LHCN-M2 (cell line): Measurements from ENCODE around the gene TGM4. TPM values are rescaled to one million over a fixed set of nuclear protein-coding genes. Genes with fewer than 3 reads are reported as not detected.
"Not testable (repeated sequence)": the region's sequence is repeated elsewhere in the genome, so short reads cannot be mapped to it uniquely, and the experiment has no call there.

ENCODE experiments used
- DNase-seq: peaks from one replicate; pipeline ENCODE4 v3.0.0-alpha.2; 2012; ENCODE audit warnings: low read depth
- total RNA-seq: library from RNA; depleted of rRNA; stranded (reverse); fragments of >200 nt; gene quantifications from 2 replicates; pipeline ENCODE4 v1.2.3, GENCODE V29; 2014

Gene TGM4
- total RNA-seq, 1 experiment from 2014 or later = 0.06 TPM

DNA sequence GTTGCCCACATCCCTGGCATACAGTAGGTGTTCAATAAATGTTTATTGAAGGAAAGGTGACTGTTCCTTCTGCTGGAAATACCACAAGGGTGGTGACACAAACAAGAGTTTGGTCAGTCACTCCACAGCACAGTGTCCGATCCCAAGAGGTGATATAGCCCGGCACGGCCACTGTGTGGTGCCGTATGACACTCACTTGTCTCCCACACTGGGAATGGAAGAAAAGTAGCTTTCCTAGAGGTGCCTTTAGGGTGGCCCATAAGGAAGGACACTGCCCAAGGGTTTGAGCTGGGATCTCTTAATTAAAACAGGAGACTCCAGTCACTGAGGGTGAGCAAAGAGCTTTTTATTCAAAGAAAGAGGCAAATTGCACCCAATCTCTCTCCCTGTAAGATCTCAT lies 40.5 kb downstream of the TGM4 start:
- no peak for DNase-seq

DNA sequence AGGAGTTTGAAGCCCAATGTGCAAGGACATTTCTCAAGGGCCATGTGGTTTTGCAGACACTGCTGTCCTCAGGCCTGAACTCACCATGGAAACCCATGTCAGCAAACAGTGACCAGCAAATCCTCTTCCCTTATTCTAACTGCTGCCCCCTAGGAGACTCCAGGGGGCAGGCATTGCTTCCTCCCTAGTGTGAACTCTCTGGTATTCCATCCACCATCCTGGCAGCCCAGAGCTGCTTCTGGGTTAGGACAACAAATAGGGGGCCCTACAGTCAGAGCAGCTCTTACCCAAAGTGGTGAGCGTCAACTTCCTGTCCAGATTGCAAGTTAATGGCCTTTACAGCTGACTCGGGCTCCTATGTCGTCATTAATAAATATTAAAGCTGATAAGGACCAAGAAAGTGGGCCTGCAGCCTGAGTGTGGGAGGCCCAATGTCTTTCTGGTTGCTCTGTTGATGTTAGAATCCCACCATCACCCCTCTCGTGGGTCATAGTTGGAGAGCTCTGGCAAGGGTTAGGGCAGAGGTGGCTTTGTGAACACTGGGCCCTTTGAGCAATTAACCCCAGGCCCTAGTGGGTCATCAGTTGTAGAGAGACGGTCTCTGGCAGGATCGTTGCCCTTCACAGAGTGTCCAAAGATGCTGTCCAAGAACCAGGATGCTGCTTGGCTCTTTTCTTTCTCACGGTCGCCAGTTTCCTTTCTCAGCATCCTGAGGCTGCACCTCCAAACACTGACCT lies 41.5 kb downstream of the TGM4 start:
- DNase-seq = peak; percentile 58

DNA sequence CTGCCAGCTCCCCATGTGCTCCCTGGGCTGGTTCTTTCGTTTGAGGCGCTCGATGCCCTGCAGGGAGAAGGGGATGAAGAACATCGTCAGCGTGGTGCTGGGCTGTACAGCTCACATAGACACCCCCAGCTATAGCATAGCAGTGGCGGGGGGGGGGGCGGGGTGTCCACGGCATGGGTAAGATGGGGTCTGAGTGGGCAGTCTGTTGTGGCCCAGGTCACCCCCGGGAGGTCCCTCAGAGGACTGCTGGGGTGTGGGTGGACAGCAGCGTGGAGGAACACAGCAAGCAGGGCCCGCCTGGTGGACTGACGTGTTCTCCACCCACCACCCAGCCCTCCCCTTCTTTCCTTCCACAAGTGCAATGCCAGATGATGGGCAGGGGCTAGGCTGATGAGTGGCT lies 43.7 kb downstream of the TGM4 start:
- no peak for DNase-seq

DNA sequence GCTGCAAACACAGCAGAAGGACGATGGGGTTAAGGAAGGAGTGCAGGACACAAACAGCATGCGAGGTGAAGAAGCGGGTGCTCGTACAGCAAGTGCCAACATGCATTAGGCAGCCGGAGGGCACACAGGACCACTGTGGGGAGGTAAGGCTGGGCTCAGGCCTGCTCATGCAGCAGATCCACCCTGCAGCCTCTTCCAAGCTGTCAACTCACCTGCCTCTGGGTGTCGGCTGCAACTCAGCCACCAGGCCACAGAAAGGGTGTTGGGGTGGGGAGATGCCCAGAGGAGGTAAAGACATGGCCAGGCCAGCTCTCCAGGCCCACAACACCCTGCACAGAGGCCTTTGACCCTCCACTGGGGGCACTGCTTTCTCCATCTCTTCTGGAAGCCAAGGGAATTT lies 44.2 kb downstream of the TGM4 start:
- DNase-seq = no peak

DNA sequence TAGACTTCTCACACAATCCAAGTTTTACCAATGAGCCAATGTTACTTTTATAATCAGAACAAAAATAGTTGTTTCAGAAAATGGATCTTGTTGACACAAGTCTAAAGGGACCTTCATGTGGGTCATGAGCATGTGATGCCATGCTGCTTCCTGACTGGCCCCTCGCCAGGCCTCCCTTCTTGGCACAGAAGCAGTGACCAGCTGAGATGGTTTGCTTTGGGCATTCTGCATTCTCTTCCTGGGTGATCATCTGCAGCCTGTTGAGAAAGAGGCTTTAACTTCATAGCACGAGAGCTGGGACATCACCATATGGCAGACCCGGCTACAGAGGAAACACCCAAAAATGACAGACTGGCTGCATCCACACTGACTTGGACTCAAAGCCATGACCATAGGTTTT lies 45.7 kb downstream of the TGM4 start:
- no peak for DNase-seq

DNA sequence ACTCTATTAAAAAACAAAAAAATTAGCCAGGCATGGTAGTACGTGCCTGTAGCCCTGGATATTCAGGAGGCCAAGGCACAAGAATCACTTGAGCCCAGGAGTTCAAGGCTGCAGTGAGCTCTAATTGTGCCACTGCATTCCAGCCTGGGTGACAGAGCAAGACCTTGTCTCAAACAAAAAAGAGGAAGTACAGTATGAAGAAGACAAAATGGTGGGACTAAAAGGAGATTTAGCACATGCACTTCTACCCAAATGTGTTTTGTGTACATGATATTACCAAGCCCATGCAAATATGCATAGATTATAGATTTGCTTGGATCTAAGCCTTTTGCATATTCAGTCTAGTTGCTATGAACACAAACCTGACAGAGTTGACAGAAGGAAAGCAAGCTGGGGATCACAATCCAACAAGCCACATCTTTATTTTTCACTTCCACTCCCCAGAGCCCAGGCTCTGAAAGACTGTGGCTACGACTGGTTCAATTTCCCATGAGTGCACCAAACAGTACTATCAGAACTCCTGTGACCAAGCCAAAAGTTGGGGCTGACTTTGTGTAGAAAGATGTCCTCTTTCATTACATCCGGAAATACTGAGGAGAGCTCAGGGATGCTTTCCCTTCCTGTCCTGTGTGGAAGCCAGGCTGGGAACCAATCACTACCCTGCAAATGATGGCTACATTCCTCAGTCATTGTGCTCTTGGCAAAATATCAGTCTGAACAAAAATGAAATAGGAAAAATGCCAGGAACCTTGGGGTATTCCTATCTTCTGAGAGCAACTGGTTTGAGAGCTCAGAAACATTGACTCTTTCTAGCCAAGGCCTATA lies 49.4 kb downstream of the TGM4 start:
- DNase-seq = no peak

DNA sequence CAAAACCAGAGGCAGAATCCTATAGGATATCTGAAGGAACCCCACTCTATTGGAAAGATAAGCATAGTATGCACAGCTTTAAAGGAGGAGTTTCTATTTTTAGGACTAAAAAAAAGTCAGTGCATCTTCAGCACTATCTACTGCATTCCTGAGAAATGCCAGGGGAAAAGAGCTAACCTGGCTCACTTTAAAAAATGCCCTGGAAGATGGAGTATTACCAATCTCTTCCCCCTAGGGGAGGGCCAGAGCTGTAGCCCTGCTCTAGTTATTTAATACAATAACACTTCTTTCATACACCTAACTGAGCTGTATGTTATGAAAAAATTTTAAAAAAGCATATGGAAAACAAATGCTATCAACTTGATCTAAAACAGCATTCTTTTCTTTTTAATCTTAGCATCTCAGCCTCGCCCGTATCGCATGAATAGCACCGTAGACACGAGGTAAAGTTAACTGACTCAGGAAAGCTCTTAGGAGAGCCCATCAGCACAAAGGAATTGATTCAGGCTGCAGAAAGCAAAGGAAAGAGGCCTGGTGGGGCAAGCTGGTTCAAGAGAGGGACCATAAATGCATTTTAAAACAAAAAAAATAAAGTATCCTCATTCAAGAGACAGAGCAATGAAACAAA lies 50.2 kb downstream of the TGM4 start:
- DNase-seq = no peak

DNA sequence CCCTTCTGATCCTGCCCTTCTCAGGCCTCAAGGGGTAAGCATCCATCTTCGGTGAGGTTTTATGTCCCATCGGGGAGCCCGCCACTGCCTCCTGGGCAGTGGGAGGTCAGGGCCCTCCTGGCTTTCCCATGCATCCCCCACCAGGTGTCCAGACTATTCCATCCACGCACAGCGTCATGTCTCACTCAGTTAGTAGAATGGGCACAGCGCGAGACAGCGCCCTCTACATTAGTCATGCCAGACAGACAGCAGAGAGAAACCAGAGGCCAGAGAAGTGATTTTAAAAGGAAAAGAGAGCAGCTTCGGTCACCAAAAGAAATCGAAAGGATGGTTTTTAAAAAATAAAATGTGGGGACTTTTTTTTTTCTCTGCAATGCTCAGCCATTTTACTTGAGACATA lies 51.8 kb downstream of the TGM4 start:
- no peak for DNase-seq

DNA sequence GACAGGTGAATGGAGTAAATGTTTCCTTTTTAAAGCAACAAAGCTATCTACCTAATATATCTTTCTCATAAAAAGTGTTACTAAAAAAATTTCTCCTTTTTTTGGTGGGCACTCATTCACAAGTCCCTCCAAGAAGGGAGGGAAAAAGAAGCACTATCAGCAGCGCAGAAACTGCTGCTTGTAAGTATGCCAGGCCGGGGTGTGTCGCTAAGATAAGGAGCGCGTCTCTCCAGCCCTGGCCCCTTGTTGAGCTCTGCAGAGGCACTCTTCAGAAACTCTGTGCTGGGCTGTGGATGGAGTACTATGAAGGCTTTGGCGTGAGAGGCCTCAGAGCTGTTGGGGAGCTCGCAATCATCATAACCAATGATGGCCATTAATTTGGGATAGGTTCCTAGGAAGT lies 52.5 kb downstream of the TGM4 start:
- DNase-seq = no peak

DNA sequence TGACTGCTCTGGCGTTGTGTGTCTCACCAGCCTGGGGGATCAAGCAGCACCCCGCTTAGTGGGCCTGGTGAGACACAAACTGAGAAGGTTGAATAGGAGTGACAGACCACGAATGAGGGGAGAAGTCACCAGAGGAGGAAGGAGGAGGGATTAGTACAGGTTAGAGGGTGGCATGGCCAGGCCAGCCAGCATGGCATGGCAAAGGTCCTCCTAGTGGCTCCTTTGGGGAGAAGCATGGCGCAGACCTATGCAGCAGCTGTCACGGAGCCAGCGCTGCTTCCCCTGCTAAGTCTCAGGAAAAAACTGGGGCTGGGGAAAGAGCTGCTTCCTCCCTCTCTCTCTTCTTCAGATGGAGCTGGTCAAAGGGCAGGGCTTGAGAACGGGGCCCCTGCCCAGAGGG lies 53.0 kb downstream of the TGM4 start:
- DNase-seq = no peak

DNA sequence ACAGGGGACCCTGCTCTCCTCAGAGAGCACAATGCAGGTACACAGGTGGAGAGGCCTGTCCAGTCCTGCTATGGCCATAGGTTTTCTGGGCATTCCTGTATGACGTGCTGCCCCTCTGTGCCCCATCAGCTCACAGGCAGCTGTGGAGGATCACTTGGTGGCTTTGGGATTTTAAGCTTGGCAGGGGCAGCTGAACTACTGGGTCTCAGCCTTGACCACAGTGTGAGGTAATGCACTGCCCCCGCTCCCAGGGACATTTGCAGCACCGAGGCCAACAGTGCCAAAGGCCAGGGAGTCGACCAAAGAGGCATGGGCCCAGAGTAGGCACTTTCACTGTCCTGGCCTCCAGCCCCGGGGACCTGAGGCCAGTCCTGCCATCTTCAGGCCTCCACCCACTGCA lies 55.4 kb downstream of the TGM4 start:
- DNase-seq = no peak

DNA sequence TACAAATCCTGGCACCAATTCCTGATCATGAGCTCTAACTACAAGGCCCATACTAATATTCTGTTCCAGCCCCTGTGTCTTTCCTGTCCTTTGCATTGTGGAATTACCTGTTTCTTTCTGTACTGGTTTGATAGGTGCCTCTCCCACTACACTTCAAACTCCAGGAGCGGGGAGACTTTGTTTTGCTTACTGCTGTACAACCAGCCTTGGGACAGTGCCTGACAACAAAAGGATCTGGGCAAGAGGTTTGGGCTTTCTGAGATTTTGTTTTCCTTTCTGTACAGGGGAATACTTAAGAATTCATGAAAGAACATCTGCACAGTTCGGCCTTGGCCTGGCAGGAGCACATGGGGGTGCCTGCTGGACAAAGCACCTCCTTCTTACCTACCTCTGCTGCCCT lies 56.5 kb downstream of the TGM4 start:
- DNase-seq = no peak

DNA sequence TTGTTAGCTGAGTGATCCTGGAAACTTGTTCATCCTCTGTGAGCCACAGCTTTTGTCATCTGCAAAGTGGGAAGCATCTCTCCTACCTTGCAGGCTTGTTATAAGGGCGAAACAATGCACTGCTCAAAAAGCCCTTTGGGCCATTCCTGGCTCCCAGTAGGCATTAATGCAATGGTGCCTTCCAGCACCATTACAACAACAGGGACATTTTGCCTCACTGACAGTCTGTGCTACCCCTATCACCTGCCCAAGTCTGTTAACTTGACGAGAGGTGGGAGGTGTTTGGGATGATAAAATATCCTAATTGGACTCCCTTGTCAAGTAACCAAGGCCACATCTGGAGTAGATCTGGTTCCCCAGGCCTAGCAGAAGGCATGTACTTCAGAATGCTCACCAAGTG lies 57.4 kb downstream of the TGM4 start:
- no peak for DNase-seq

DNA sequence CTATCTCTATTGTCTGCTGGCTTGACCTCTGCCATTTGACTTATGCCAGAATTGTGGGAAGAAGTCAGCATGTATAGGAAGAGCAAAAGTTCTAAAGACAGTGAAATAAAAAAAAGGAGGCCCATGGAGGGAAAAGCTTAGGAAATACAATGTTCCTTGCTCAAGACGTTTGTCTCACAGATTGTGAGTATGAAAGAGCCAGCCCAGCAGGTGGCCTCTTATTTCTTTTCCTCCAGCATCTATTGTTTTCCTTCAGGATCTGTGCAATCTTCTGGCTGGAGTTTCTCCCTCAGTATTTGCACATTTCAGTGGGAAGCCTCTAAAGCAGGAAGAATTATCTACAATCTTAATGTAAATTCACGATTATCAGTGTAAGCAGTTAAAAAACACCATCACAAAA lies 57.9 kb downstream of the TGM4 start:
- DNase-seq = no peak

DNA sequence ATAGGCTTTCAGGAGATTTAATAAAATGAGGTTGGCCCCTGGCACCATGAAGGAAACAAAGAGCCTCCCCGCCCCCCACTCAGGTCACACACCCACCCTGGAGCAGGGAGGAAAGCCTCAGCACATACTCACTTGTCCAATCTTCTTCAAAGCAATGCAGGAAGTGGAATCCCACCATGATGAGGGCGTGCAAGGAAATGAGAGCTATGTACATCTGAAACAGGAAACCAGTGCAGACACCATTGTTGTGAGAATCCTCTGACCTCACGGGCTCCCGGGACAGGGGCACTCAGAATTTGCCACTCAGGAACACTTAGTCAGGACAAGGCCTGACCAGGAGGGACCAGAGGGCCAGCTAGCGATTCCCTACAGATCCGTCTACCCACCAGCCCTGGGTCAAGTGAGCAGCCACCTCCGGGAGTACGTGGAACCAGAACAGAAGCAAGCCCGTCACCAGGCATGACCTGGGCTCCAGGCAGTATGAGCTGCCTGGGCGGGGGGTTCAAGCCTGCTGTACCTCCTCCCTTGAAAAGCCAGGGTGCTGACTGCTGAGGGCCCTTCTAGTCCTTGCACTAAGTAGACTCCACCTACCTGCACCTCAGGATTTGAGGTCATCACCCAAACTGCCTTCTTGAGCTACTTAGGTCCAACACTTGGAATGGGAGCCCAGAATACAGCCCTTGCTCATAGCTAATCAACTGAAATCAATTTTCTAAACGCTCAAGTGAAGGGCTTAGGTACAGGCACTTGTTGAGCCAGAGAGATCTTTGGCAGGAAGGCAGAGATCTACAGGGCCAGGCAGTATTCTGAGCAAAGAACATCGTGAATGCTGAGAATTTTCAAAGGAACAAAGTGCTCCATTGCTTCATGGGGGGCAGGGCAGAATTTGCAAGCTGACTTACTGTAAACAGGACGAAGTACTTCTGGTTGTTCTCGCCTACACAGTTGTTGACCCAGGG lies 58.9 kb downstream of the TGM4 start:
- DNase-seq = no peak

DNA sequence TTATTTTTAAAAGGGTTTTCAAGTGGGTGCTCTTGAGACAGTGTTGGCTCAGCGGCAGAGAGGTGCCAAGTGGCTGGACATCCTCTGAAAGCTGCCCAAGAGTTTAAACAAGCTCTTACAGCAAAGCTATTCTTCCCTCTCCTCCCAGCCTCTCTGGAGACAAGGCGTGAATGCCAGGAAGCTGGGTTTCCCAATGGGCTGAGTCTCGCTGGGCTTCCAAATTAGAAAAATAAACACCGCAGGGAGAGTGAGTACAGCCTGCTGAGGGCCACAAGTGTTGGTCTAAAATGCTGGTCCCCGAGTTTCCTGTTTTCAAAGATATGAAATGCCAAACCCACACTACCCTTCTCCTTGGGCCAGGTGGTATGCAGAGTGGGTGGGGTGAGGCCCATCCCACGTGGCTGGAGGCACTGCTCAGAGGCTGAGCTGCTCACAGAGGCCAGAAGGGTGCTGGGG lies 65.2 kb downstream of the TGM4 start:
- DNase-seq = no peak

DNA sequence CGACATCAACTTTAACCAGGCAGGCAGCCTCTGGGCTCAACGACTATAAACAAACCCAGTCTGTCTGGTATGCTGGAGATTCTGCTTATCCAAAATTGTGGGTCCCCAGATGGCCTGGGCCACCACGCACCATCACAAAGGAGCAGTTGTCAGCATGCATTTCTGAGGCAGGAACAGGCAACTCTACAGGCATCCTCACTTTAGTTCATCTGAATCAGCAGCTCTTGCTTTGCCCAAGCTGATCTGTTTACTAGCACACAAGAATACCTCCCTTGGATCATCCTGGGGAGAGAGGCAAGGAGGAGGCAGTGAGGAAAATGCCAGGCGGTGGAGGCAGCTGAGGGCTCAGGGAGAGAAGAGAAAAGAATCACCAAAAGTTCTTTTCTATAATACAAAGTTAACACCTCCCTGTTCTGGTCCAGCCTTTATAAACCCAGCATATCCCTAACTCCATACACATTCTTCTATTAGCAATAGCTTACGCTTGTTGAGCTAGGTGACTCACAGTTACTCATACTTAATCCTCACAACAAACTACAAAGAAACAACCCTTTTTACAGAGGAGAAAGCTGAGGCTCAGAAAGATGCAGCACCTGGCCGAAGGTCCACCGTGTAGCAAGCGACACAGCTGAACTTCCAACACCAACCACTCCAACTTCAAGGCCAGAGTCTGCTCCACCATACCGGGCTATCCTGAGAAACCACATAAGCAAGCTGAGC lies 68.0 kb downstream of the TGM4 start:
- DNase-seq = peak; percentile 74

DNA sequence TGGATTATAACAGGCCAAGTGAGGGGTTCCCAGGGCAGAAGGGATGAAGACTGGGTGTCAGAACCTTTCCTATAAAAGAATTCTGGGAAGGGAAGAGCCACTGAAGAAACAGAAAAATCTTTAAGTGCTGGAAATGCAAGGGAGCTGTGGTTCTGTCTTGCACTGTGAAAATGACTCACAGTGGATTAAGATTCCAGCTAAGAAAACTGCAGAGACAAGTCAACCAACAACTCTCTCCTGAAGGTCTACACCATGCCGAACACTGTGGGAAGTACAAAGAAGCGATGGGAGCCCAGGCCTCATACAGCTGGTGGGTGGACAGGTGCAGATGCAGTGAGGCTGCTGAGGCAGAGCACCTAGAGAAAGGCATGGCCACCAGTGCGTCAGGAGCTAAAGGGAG lies 73.8 kb downstream of the TGM4 start:
- no peak for DNase-seq

DNA sequence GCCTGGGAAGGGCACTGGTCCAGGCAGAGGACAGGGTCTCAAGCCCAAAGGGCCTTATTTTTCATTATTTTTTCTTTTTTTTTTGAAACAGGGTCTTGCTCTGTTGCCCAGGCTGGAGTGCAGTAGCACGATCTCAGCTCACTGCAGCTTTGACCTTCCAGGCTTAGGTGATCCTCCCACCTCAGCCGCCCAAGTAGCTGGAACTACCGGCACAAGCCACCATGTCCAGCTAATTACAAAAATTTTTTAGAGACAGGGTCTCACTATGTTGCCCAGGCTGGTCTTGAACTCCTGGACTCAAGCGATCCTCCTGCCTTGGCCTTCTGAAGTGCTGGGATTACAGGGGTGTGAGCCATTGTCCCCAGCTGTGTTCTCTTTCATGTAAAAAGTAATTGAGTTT lies 75.4 kb downstream of the TGM4 start:
- not testable (repeated sequence) for DNase-seq

DNA sequence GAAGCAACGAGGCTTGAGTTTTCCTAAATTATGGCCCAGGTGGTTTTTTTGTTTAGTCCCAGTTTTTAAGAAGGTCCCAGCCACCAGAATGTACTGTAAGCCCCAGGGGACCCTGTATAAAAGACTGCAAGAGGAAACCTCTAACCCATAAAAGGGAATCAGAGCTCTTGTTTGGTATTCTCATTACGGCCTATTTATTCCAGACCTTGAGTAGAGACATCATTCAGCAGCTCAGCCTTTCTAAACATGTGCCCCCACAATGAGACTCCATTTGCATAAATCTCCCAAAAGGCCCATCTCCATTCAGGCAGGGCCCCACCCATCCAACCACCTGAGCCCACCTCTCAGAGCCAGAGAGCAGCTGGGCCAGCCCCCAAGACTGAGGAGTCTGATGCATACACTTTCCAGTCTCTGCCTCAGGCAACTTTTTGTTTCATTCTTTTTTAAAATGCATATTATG lies 75.9 kb downstream of the TGM4 start:
- no peak for DNase-seq

DNA sequence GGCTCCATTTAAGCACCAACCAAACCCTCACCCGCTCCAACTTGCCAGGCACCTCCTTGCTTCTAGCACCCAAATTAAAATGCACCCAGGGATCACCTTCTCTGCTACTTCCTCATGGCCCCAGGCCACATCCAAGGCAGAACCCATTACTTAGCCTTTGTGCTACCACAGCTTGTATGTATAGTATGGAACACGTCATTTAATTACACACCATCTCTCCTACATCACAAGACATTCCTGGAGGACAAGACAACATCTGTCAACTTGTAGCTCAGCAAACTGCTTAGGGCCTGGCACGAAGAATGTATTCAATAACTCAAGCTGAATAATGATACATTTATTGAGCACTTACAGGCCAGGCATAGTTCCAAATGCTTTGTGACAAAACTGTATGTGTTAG lies 78.3 kb downstream of the TGM4 start:
- DNase-seq = no peak
